Mesendoderm (in vitro differentiated cells): ENCODE results near the gene SLCO2B1.
A peak's percentile ranks its signal among the peaks of the same experiment; 100 is the strongest.

Experiments
- DNase-seq: peaks from one replicate; pipeline ENCODE4 v3.0.0; 2013
- H2AK5ac ChIP-seq: 2 replicates; pipeline ENCODE4 v1.6.1; 2013; ENCODE audit warnings: low read length, inconsistent platforms
- H2BK120ac ChIP-seq: 2 replicates; pipeline ENCODE4 v1.6.1; 2013; ENCODE audit warnings: low read depth, mild to moderate bottlenecking, low read length, moderate library complexity, mixed read lengths
- H2BK15ac ChIP-seq: replicated peaks from 2 replicates; pipeline ENCODE4 v1.6.1; 2013; ENCODE audit warnings: low read depth, mild to moderate bottlenecking, moderate library complexity
- H2BK5ac ChIP-seq: 2 replicates; pipeline ENCODE4 v1.6.1; 2013; ENCODE audit warnings: low read length, inconsistent platforms
- H3K18ac ChIP-seq: 2 replicates; pipeline ENCODE4 v1.6.1; 2013; ENCODE audit warnings: mild to moderate bottlenecking, low read length, mixed read lengths
- H3K23ac ChIP-seq: one replicate; pipeline ENCODE4 v1.6.1; 2013; ENCODE audit warnings: low read length
- H3K27ac ChIP-seq: 2 replicates; pipeline ENCODE4 v1.5.1; 2013; ENCODE audit warnings: low read depth, mild to moderate bottlenecking, inconsistent platforms, low read length, moderate library complexity
- H3K27me3 ChIP-seq: 2 replicates; pipeline ENCODE4 v1.6.1; 2013; ENCODE audit warnings: low read length, control low read depth, mild to moderate bottlenecking, inconsistent platforms; ENCODE audit not compliant: insufficient read depth, poor library complexity
- H3K36me3 ChIP-seq: 2 replicates; pipeline ENCODE4 v1.6.1; 2013; ENCODE audit warnings: low read length, inconsistent platforms; ENCODE audit not compliant: control insufficient read depth, insufficient read depth
- H3K4ac ChIP-seq: one replicate; pipeline ENCODE4 v1.6.1; 2013; ENCODE audit warnings: low read depth, mild to moderate bottlenecking, low read length, moderate library complexity
- H3K4me1 ChIP-seq: 2 replicates; pipeline ENCODE4 v1.6.1; 2013; ENCODE audit warnings: low read depth, low read length, inconsistent platforms; ENCODE audit not compliant: control insufficient read depth
- H3K4me2 ChIP-seq: 2 replicates; pipeline ENCODE4 v1.6.1; 2013; ENCODE audit warnings: low read length
- H3K4me3 ChIP-seq: 2 replicates; pipeline ENCODE4 v1.5.1; 2013; ENCODE audit warnings: mild to moderate bottlenecking, low read length
- H3K56ac ChIP-seq: one replicate; pipeline ENCODE4 v1.6.1; 2013; ENCODE audit warnings: low read length
- H3K79me1 ChIP-seq: 2 replicates; pipeline ENCODE4 v1.6.1; 2013; ENCODE audit warnings: low read length, inconsistent platforms
- H3K79me2 ChIP-seq: 2 replicates; pipeline ENCODE4 v1.6.1; 2013; ENCODE audit warnings: mild to moderate bottlenecking, low read length; ENCODE audit not compliant: control insufficient read depth, insufficient read depth
- H3K9ac ChIP-seq: 2 replicates; pipeline ENCODE4 v1.6.1; 2013; ENCODE audit warnings: low read length, inconsistent platforms
- H4K5ac ChIP-seq: one replicate; pipeline ENCODE4 v1.6.1; 2013; ENCODE audit warnings: low read length
- H4K8ac ChIP-seq: one replicate; pipeline ENCODE4 v1.6.1; 2013; ENCODE audit warnings: low read depth, mild to moderate bottlenecking, control low read depth, low read length, moderate library complexity
- WGBS: extraction: QIAGEN DNeasy Blood & Tissue Kit; methylation state at CpG from one replicate; pipeline ENCODE4 v1.1.7; 2013; ENCODE audit warnings: low lambda C conversion rate, missing lambda C conversion rate; ENCODE audit not compliant: insufficient coverage; ENCODE audit errors: extremely low coverage; 5-methylcytosine and 5-hydroxymethylcytosine counted together

The SLCO2B1 gene

GRCh38 chr11:75132080-75132479 is 18.8 kb upstream of the SLCO2B1 start:
- Histone ChIP-seq H2BK120ac (no peak overlapping the region), H3K79me2 (no peaks in the 10 kb centered on the region), H3K79me1 (no peaks in the 10 kb centered on the region), H2BK5ac (no peak overlapping the region), H3K27ac (no peak overlapping the region), H3K23ac (no peak overlapping the region), H2BK15ac (no peak overlapping the region), H3K56ac (no peak overlapping the region), H3K4me3 (no peak overlapping the region), H3K4me2 (no peak overlapping the region), H3K18ac (no peak overlapping the region), H3K9ac (no peak overlapping the region), H3K4ac (no peak overlapping the region), H3K4me1 (no peaks in the 10 kb centered on the region), H3K36me3 (no peaks in the 10 kb centered on the region), H4K8ac (no peak overlapping the region), H3K27me3 (no peaks in the 10 kb centered on the region), H2AK5ac (no peak overlapping the region), H4K5ac (no peak overlapping the region)
- WGBS, result no CpG with 5 or more reads among the region's 3 CpGs
- no peak for DNase-seq

GRCh38 chr11:75133976-75134375 is 16.9 kb upstream of the SLCO2B1 start:
- Histone ChIP-seq H2BK15ac (no peak overlapping the region), H3K27ac (no peak overlapping the region), H3K79me2 (no peaks in the 10 kb centered on the region), H2BK120ac (no peak overlapping the region), H3K4me2 (no peak overlapping the region), H3K18ac (no peak overlapping the region), H3K56ac (no peak overlapping the region), H4K8ac (no peak overlapping the region), H4K5ac (no peak overlapping the region), H3K4ac (no peak overlapping the region), H3K4me1 (no peaks in the 10 kb centered on the region), H3K36me3 (no peaks in the 10 kb centered on the region), H3K27me3 (no peaks in the 10 kb centered on the region), H3K79me1 (no peaks in the 10 kb centered on the region), H3K9ac (no peak overlapping the region), H3K23ac (no peak overlapping the region), H2BK5ac (no peak overlapping the region), H3K4me3 (no peak overlapping the region), H2AK5ac (no peak overlapping the region)
- no CpG with 5 or more reads among the region's 6 CpGs for WGBS
- DNase-seq, result peak; percentile 34

GRCh38 chr11:75135021-75135650 is 15.8 kb upstream of the SLCO2B1 start:
- Histone ChIP-seq H4K8ac (no peak overlapping the region), H3K27ac (no peak overlapping the region), H3K79me2 (no peaks in the 10 kb centered on the region), H3K18ac (no peak overlapping the region), H2BK5ac (no peak overlapping the region), H2AK5ac (no peak overlapping the region), H3K4me2 (no peak overlapping the region), H3K4me3 (no peak overlapping the region), H3K36me3 (no peaks in the 10 kb centered on the region), H3K23ac (no peak overlapping the region), H3K56ac (no peak overlapping the region), H3K79me1 (no peaks in the 10 kb centered on the region), H3K4me1 (no peaks in the 10 kb centered on the region), H3K9ac (no peak overlapping the region), H2BK15ac (no peak overlapping the region), H3K27me3 (no peaks in the 10 kb centered on the region), H3K4ac (no peak overlapping the region), H2BK120ac (no peak overlapping the region), H4K5ac (no peak overlapping the region)
- no CpG with 5 or more reads among the region's 5 CpGs for WGBS
- no peak for DNase-seq

- WGBS, result no CpG with 5 or more reads among the region's 1 CpG
- Histone ChIP-seq H2BK15ac (no peak overlapping the region), H3K27ac (no peak overlapping the region), H3K79me1 (no peaks in the 10 kb centered on the region), H3K18ac (no peak overlapping the region), H4K8ac (no peak overlapping the region), H3K56ac (no peak overlapping the region), H3K36me3 (no peaks in the 10 kb centered on the region), H3K9ac (no peak overlapping the region), H4K5ac (no peak overlapping the region), H3K4ac (no peak overlapping the region), H3K4me2 (no peak overlapping the region), H3K4me3 (no peak overlapping the region), H3K23ac (no peak overlapping the region), H2BK120ac (no peak overlapping the region), H3K27me3 (no peaks in the 10 kb centered on the region), H3K4me1 (no peaks in the 10 kb centered on the region), H2AK5ac (no peak overlapping the region), H2BK5ac (no peak overlapping the region), H3K79me2 (no peaks in the 10 kb centered on the region)
- no peak for DNase-seq
Measured at GRCh38 chr11:75135651-75136050, 15.3 kb upstream of the SLCO2B1 start.

GRCh38 chr11:75140269-75141138 is 10.4 kb upstream of the SLCO2B1 start:
- Histone ChIP-seq H3K4me2 (no peak overlapping the region), H4K5ac (no peak overlapping the region), H3K79me2 (no peaks in the 10 kb centered on the region), H3K36me3 (no peaks in the 10 kb centered on the region), H3K4me3 (no peak overlapping the region), H3K4me1 (no peaks in the 10 kb centered on the region), H3K4ac (no peak overlapping the region), H3K23ac (no peak overlapping the region), H2BK15ac (no peak overlapping the region), H3K27ac (no peak overlapping the region), H3K27me3 (no peaks in the 10 kb centered on the region), H2AK5ac (no peak overlapping the region), H3K56ac (no peak overlapping the region), H2BK5ac (no peak overlapping the region), H4K8ac (no peak overlapping the region), H3K79me1 (no peaks in the 10 kb centered on the region), H3K9ac (no peak overlapping the region), H2BK120ac (no peak overlapping the region), H3K18ac (no peak overlapping the region)
- peak; percentile 69 for DNase-seq
- WGBS, result no CpG with 5 or more reads among the region's 22 CpGs
